OCI-LY7 (cell line): ENCODE results near the gene ACSS2.

ENCODE experiments used
- CTCF ChIP-seq: fragments of 200-600 bp; sonication (generic); conservative IDR thresholded peaks from 2 replicates; pipeline ENCODE4 v1.5.1; 2014; ENCODE audit warnings: mild to moderate bottlenecking, antibody characterized with exemption, low read length, moderate library complexity, mixed read lengths
- EZH2phosphoT487 ChIP-seq: fragments of 200-600 bp; sonication (generic); IDR thresholded peaks from 2 replicates; pipeline ENCODE4 v1.6.1; 2018; ENCODE audit warnings: low read depth, borderline replicate concordance, mild to moderate bottlenecking, mixed run types, antibody characterized with exemption, low read length, moderate library complexity, mixed read lengths

GRCh38 chr20:34861386-34862084 lies 14.9 kb upstream of the ACSS2 start:
- TF ChIP-seq CTCF = no peak
- TF ChIP-seq EZH2phosphoT487 = no peak
